Measurements from ENCODE around the gene MACROD2. TPM values are rescaled to one million over a fixed set of nuclear protein-coding genes. Genes with fewer than 3 reads are reported as not detected.
A peak's percentile ranks its signal among the peaks of the same experiment; 100 is the strongest.

MACROD2 gene
- polyA plus RNA-seq, 1 donor (not counting 4 experiments of a cell fraction or from before 2014, with no cell fraction given) = 0.71 TPM

DNA sequence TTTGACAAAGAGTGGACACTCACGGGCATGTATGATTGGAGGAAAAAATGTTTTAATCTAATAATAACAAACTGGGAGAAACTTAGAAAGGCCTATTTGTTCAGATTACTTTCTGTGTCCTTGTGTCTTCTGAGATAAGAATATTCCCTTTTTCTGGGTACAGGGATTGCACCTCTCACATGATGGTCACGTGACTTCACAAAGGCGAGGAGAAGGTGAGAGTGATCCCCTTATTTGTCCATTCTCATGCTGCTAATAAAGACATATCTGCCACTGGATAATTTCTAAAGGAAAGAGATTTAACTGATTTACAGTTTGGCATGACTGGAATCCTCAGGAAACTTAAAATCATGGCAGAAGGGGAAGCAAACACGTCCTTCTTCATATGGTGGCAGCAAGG, 1331.8 kb downstream of the MACROD2 start:
- Histone ChIP-seq H2AFZ (ENCODE audit: control insufficient read depth, low read length) (no peak overlapping the region), H3K27me3 (ENCODE audit: control insufficient read depth, extremely low read depth, insufficient read depth, low read length) (no peaks in the 10 kb centered on the region), H3K36me3 (ENCODE audit: control insufficient read depth in 2 of 2, extremely low read depth in 1 of 2, insufficient read depth in 2 of 2, low read length in 2 of 2) (no peaks in the 10 kb centered on the region), H3K9ac (ENCODE audit: control insufficient read depth, extremely low read depth, insufficient read depth, low read length) (no peak overlapping the region), H3K79me2 (ENCODE audit: control insufficient read depth, insufficient read depth, low read length) (no peaks in the 10 kb centered on the region), H3K9me3 (ENCODE audit: control insufficient read depth, low read depth, low read length) (no peaks in the 10 kb centered on the region), H3K27ac (ENCODE audit: control insufficient read depth, insufficient read depth, low read length) (no peak overlapping the region), H3K4me2 (ENCODE audit: control insufficient read depth, extremely low read depth, insufficient read depth, low read depth, low read length) (no peak overlapping the region), H4K20me1 (ENCODE audit: control insufficient read depth, extremely low read depth, insufficient read depth, low read length) (no peaks in the 10 kb centered on the region), H3K4me1 (ENCODE audit: control insufficient read depth, extremely low read depth, insufficient read depth, low read length) (no peaks in the 10 kb centered on the region), H3K4me3 (ENCODE audit: control insufficient read depth in 2 of 3, extremely low read depth in 1 of 3, insufficient read depth in 2 of 3, low read depth in 1 of 3, low read length in 3 of 3) (no peak overlapping the region), H3K9me1 (ENCODE audit: control insufficient read depth, extremely low read depth, insufficient read depth, low read length) (no peaks in the 10 kb centered on the region)
- DNase-seq (ENCODE audit: low read depth, low spot score) = no peak
- dilution Hi-C loops (cut with MboI; ENCODE audit: extremely low pct_ligation_motif_present, low sequenced_read_pairs) = no loop called here
- TF ChIP-seq, protein P1, sequence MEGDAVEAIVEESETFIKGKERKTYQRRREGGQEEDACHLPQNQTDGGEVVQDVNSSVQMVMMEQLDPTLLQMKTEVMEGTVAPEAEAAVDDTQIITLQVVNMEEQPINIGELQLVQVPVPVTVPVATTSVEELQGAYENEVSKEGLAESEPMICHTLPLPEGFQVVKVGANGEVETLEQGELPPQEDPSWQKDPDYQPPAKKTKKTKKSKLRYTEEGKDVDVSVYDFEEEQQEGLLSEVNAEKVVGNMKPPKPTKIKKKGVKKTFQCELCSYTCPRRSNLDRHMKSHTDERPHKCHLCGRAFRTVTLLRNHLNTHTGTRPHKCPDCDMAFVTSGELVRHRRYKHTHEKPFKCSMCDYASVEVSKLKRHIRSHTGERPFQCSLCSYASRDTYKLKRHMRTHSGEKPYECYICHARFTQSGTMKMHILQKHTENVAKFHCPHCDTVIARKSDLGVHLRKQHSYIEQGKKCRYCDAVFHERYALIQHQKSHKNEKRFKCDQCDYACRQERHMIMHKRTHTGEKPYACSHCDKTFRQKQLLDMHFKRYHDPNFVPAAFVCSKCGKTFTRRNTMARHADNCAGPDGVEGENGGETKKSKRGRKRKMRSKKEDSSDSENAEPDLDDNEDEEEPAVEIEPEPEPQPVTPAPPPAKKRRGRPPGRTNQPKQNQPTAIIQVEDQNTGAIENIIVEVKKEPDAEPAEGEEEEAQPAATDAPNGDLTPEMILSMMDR (optimal IDR thresholded peaks at IDR 0.05 in 1 of 3, IDR thresholded peaks at IDR 0.05 in 1 of 3, conservative IDR thresholded peaks at IDR 0.05 in 1 of 3; ENCODE audit: extremely low read depth in 1 of 3, insufficient read depth in 2 of 3, low read length in 3 of 3) = no peak
- no peak for TF ChIP-seq EZH2 (IDR thresholded peaks at IDR 0.05; ENCODE audit: low read length)
- FAIRE-seq = no peak

DNA sequence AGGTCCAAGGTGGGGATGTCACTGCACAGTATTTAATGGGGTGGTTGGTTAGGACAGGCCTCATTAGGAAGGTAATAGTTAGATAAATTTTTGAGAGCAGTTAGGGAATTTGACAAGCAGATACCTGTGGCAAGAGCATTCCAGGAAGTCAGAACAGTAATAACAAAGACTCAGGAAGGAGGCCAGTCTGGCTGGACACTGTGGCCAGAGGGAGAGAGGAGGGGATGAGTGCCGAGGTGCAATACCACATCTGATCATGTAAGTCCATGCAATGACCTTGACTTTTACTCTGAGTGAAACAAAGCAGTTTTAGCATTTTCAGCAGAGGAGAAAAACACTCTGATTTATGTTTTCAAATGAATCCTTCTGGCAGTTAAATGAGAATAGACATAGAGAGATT, 1332.8 kb downstream of the MACROD2 start:
- Histone ChIP-seq H3K9ac (ENCODE audit: control insufficient read depth, extremely low read depth, insufficient read depth, low read length) (no peak overlapping the region), H3K4me3 (ENCODE audit: control insufficient read depth in 2 of 3, extremely low read depth in 1 of 3, insufficient read depth in 2 of 3, low read depth in 1 of 3, low read length in 3 of 3) (no peak overlapping the region), H3K9me3 (ENCODE audit: control insufficient read depth, low read depth, low read length) (no peaks in the 10 kb centered on the region), H3K79me2 (ENCODE audit: control insufficient read depth, insufficient read depth, low read length) (no peaks in the 10 kb centered on the region), H3K4me2 (ENCODE audit: control insufficient read depth, extremely low read depth, insufficient read depth, low read depth, low read length) (no peak overlapping the region), H3K9me1 (ENCODE audit: control insufficient read depth, extremely low read depth, insufficient read depth, low read length) (no peaks in the 10 kb centered on the region), H3K4me1 (ENCODE audit: control insufficient read depth, extremely low read depth, insufficient read depth, low read length) (no peaks in the 10 kb centered on the region), H2AFZ (ENCODE audit: control insufficient read depth, low read length) (peak overlapping the region; percentile 14), H3K27ac (ENCODE audit: control insufficient read depth, insufficient read depth, low read length) (no peak overlapping the region), H3K36me3 (ENCODE audit: control insufficient read depth in 2 of 2, extremely low read depth in 1 of 2, insufficient read depth in 2 of 2, low read length in 2 of 2) (no peaks in the 10 kb centered on the region), H4K20me1 (ENCODE audit: control insufficient read depth, extremely low read depth, insufficient read depth, low read length) (no peaks in the 10 kb centered on the region), H3K27me3 (ENCODE audit: control insufficient read depth, extremely low read depth, insufficient read depth, low read length) (no peaks in the 10 kb centered on the region)
- DNase-seq (ENCODE audit: low read depth, low spot score) (no peak), FAIRE-seq (no peak)
- dilution Hi-C loops (cut with MboI; ENCODE audit: extremely low pct_ligation_motif_present, low sequenced_read_pairs) = no loop called here
- TF ChIP-seq EZH2 (IDR thresholded peaks at IDR 0.05; ENCODE audit: low read length) = no peak
- TF ChIP-seq, protein P1 (optimal IDR thresholded peaks at IDR 0.05 in 1 of 3, IDR thresholded peaks at IDR 0.05 in 1 of 3, conservative IDR thresholded peaks at IDR 0.05 in 1 of 3; ENCODE audit: extremely low read depth in 1 of 3, insufficient read depth in 2 of 3, low read length in 3 of 3) = no peak
